H1 (cell line): Measurements from ENCODE around the gene GREB1L. TPM values are rescaled to one million over a fixed set of nuclear protein-coding genes. Genes with fewer than 3 reads are reported as not detected.

Source experiments
- CTCF ChIA-PET: fragments of 300-600 bp; sonication (Branson Sonifier 250); formaldehyde crosslinking; loops from one replicate; lab custom pipeline; 2021; ENCODE audit not compliant: partially characterized antibody; lab: Charles Lee
- POLR2A ChIA-PET: fragments of 300-600 bp; sonication (Branson Sonifier 250); formaldehyde crosslinking; loops from one replicate; lab custom pipeline; 2021; ENCODE audit warnings: inconsistent platforms; ENCODE audit not compliant: partially characterized antibody; lab: Charles Lee
- DNase-seq, 2 experiments: peaks; one replicate each; pipeline versions ENCODE4 v3.0.0 to v3.0.0-alpha.2; 2010 to 2022; ENCODE audit warnings: low spot score in 2 of 2, low read depth in 1 of 2, mixed read lengths in 1 of 2
- FAIRE-seq: peaks from 2 replicates; lab custom pipeline; 2011; peaks lifted over from hg19 to GRCh38; lab: Jason Lieb, UNC
- H2AFZ ChIP-seq: 2 replicates; pipeline ENCODE4 v1.8.1; 2012; ENCODE audit warnings: low read length, inconsistent platforms
- H2AK5ac ChIP-seq: 2 replicates; pipeline ENCODE4 v1.6.1; 2013; ENCODE audit warnings: low read depth, low read length
- H2BK120ac ChIP-seq: replicated peaks from 2 replicates; pipeline ENCODE3; 2013; ENCODE audit warnings: low read depth, low read length, inconsistent platforms
- H2BK12ac ChIP-seq: 2 replicates; pipeline ENCODE4 v1.6.1; 2013; ENCODE audit warnings: low read depth, low read length
- H2BK15ac ChIP-seq: 2 replicates; pipeline ENCODE4 v1.6.1; 2013; ENCODE audit warnings: low read length
- H2BK20ac ChIP-seq: 2 replicates; pipeline ENCODE4 v1.6.1; 2013; ENCODE audit warnings: low read length
- H2BK5ac ChIP-seq: 2 replicates; pipeline ENCODE4 v1.6.1; 2013; ENCODE audit warnings: low read depth, low read length
- H3K14ac ChIP-seq: 2 replicates; pipeline ENCODE4 v1.6.1; 2013; ENCODE audit warnings: inconsistent platforms; ENCODE audit not compliant: insufficient read length
- H3K18ac ChIP-seq: 2 replicates; pipeline ENCODE4 v1.6.1; 2013; ENCODE audit warnings: low read length; ENCODE audit errors: extremely low read depth
- H3K23ac ChIP-seq: 2 replicates; pipeline ENCODE4 v1.6.1; 2013; ENCODE audit warnings: inconsistent platforms; ENCODE audit not compliant: insufficient read length
- H3K23me2 ChIP-seq: 2 replicates; pipeline ENCODE4 v1.6.1; 2013; ENCODE audit warnings: low read depth, low read length
- H3K27ac ChIP-seq: 2 replicates; pipeline ENCODE4 v1.6.1; 2011; ENCODE audit warnings: low read depth, low read length, inconsistent platforms
- H3K27me3 ChIP-seq, 4 experiments: replicated peaks in 1 of 4; 1 replicate in 1 of 4; 2 replicates in 3 of 4; pipeline versions ENCODE4 v1.6.1 to v1.8.1; 2011 to 2013; ENCODE audit warnings: low read length in 3 of 4, mild to moderate bottlenecking in 3 of 4, inconsistent platforms in 2 of 4, mixed read lengths in 2 of 4, moderate library complexity in 1 of 4; ENCODE audit not compliant: control insufficient read depth in 3 of 4, insufficient read depth in 3 of 4; ENCODE audit errors: extremely low read depth in 1 of 4
- H3K36me3 ChIP-seq, 4 experiments: 2 replicates each; pipeline versions ENCODE4 v1.6.1 to v1.8.1; 2011 to 2013; ENCODE audit warnings: mild to moderate bottlenecking in 4 of 4, low read length in 3 of 4, moderate library complexity in 2 of 4, control low read depth in 1 of 4, inconsistent platforms in 1 of 4; ENCODE audit not compliant: insufficient read depth in 4 of 4, control insufficient read depth in 2 of 4
- H3K4ac ChIP-seq: replicated peaks from 2 replicates; pipeline ENCODE3; 2013; ENCODE audit warnings: low read length, low read depth, mixed read lengths, inconsistent platforms; ENCODE audit not compliant: insufficient read length
- H3K4me1 ChIP-seq, 4 experiments: replicated peaks in 1 of 4; 1 replicate in 1 of 4; 2 replicates in 3 of 4; pipeline versions ENCODE4 v1.6.1 to v1.8.1; 2011 to 2013; ENCODE audit warnings: low read length in 3 of 4, inconsistent platforms in 2 of 4, mixed read lengths in 1 of 4; ENCODE audit not compliant: insufficient read depth in 4 of 4, control insufficient read depth in 3 of 4
- H3K4me2 ChIP-seq, 2 experiments: 2 replicates each; pipeline versions ENCODE4 v1.6.1 to v1.8.1; 2011 to 2013; ENCODE audit warnings: low read depth in 2 of 2, low read length in 2 of 2, control low read depth in 1 of 2, inconsistent platforms in 1 of 2, mild to moderate bottlenecking in 1 of 2; ENCODE audit not compliant: insufficient read depth in 1 of 2
- H3K4me3 ChIP-seq, 4 experiments: fragments of 200-600, 300-600 bp in 1 of 4; sonication (generic), shearing (Covaris generic), sonication (Bioruptor Twin) in 1 of 4; 2 replicates each; pipeline versions ENCODE4 v1.5.1 to v1.8.1; 2011 to 2016; ENCODE audit warnings: low read length in 4 of 4, low read depth in 3 of 4, control low read depth in 2 of 4, inconsistent platforms in 2 of 4, mild to moderate bottlenecking in 2 of 4, mixed read lengths in 1 of 4, moderate library complexity in 1 of 4; ENCODE audit not compliant: insufficient read depth in 2 of 4; ENCODE audit errors: extremely low read depth in 1 of 4
- H3K56ac ChIP-seq: replicated peaks from 2 replicates; pipeline ENCODE3; 2013; ENCODE audit warnings: low read depth, mild to moderate bottlenecking, mixed read lengths, low read length, inconsistent platforms; ENCODE audit not compliant: insufficient read length
- H3K79me1 ChIP-seq: 2 replicates; pipeline ENCODE4 v1.6.1; 2013; ENCODE audit warnings: low read depth, low read length, control low read depth
- H3K79me2 ChIP-seq, 2 experiments: 2 replicates each; pipeline versions ENCODE4 v1.6.1 to v1.8.1; 2012 to 2013; ENCODE audit warnings: low read length in 2 of 2, mild to moderate bottlenecking in 2 of 2, inconsistent platforms in 1 of 2; ENCODE audit not compliant: insufficient read depth in 2 of 2, control insufficient read depth in 1 of 2
- H3K9ac ChIP-seq, 4 experiments: replicated peaks in 1 of 4; 1 replicate in 1 of 4; 2 replicates in 3 of 4; pipeline versions ENCODE4 v1.6.1 to v1.8.1; 2011 to 2013; ENCODE audit warnings: low read depth in 3 of 4, low read length in 3 of 4, control low read depth in 2 of 4, mild to moderate bottlenecking in 2 of 4, moderate library complexity in 2 of 4, inconsistent platforms in 1 of 4; ENCODE audit errors: extremely low read depth in 1 of 4
- H3K9me3 ChIP-seq, 2 experiments: 2 replicates each; pipeline versions ENCODE4 v1.6.1 to v1.8.1; 2012 to 2013; ENCODE audit warnings: mild to moderate bottlenecking in 2 of 2, moderate library complexity in 2 of 2, control low read depth in 1 of 2, inconsistent platforms in 1 of 2, low read depth in 1 of 2, low read length in 1 of 2, mixed read lengths in 1 of 2; ENCODE audit not compliant: insufficient read depth in 2 of 2
- H4K20me1 ChIP-seq, 2 experiments: replicated peaks in 1 of 2; 2 replicates each; pipeline versions ENCODE3 to v1.8.1; 2011 to 2013; ENCODE audit warnings: inconsistent platforms in 2 of 2, low read length in 2 of 2, mild to moderate bottlenecking in 1 of 2; ENCODE audit not compliant: insufficient read depth in 2 of 2, control insufficient read depth in 1 of 2
- H4K5ac ChIP-seq: 2 replicates; pipeline ENCODE4 v1.6.1; 2013; ENCODE audit warnings: low read length, low read depth, mixed read lengths, inconsistent platforms; ENCODE audit not compliant: insufficient read length
- H4K8ac ChIP-seq: 2 replicates; pipeline ENCODE4 v1.8.0; 2013; ENCODE audit warnings: mild to moderate bottlenecking, moderate library complexity, low read length, inconsistent platforms; ENCODE audit not compliant: insufficient read depth; ENCODE audit errors: extremely low read depth
- H4K91ac ChIP-seq: replicated peaks from 2 replicates; pipeline ENCODE3; 2013; ENCODE audit warnings: low read length, mixed read lengths, inconsistent platforms; ENCODE audit not compliant: insufficient read length
- WGBS, 2 experiments: shearing (Covaris generic) in 1 of 2; methylation state at CpG; one replicate each; pipeline versions ENCODE4 v1.1.6 to v1.1.7; 2013 to 2015; ENCODE audit warnings: low lambda C conversion rate in 2 of 2, mixed read lengths in 2 of 2, inconsistent platforms in 1 of 2, low coverage in 1 of 2, missing lambda C conversion rate in 1 of 2; ENCODE audit not compliant: insufficient replicate concordance in 2 of 2, insufficient coverage in 1 of 2, insufficient read length in 1 of 2; ENCODE audit errors: extremely low coverage in 1 of 2, missing lambda C conversion rate in 1 of 2; 5-methylcytosine and 5-hydroxymethylcytosine counted together
- polyA plus RNA-seq, 7 experiments: library from polyadenylated mRNA; depleted of rRNA in 3 of 7; stranded (reverse) in 5 of 7; unstranded in 2 of 7; fragments of >200 nt in 5 of 7; fragments of 200-250 nt in 2 of 7; gene quantifications; 1 replicate in 5 of 7; 2 replicates in 1 of 7; 4 replicates in 1 of 7; pipeline versions ENCODE4 v1.2.1 to v1.2.3, GENCODE V29; 2011 to 2013; ENCODE audit warnings: missing spikeins in 2 of 7, mixed read lengths in 2 of 7
- total RNA-seq: library from RNA; stranded (reverse); fragmentation: NEBNext Ultra II Directional; extraction: Animal tissue kit (Norgen Biotek cat#: 25700); gene quantifications from 2 replicates; pipeline ENCODE4 v1.2.1, GENCODE V29; 2021

GREB1L gene
- total and polyA plus RNA-seq, 2 of the 8 experiments (the other 6 are each of a cell fraction or from before 2014, with no cell fraction given), result 0.34 to 1.6 TPM

DNA sequence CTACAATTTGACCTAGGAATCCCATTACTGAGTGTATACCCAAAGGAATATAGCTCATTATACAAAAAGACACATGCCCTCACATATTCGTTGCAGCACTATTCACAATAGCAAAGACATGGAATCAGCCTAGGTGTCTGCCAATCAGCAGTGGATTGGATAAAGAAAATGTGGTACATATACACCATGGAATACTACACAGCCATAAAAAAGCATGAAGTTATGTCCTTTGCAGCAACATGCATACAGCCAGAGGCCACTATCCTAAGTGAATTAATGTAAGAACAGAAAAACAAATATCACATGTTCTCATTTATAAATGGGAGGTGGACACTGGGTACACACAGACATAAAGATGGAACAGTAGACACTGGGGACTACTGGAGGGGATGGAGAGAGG is 54.0 kb downstream of the GREB1L start:
- H4K20me1 ChIP-seq, result no peaks in the 10 kb centered on the region
- H2BK120ac ChIP-seq, result no peak overlapping the region
- H2AFZ ChIP-seq, result no peak overlapping the region
- H3K9me3 ChIP-seq, result no peaks in the 10 kb centered on the region
- H2BK20ac ChIP-seq, result no peak overlapping the region
- H4K91ac ChIP-seq, result no peak overlapping the region
- no peak overlapping the region for H3K27ac ChIP-seq
- no peak overlapping the region for H2BK12ac ChIP-seq
- no peak overlapping the region for H3K4me3 ChIP-seq
- H3K23ac ChIP-seq, result no peak overlapping the region
- no peak for DNase-seq
- no peaks in the 10 kb centered on the region for H3K36me3 ChIP-seq
- H3K14ac ChIP-seq, result no peak overlapping the region
- no peaks in the 10 kb centered on the region for H3K27me3 ChIP-seq
- no peaks in the 10 kb centered on the region; the same call in 1 of the 2 replicates for H3K23me2 ChIP-seq
- ChIA-PET POLR2A (no interaction called here), CTCF (interaction anchor here (1.6 kb wide), 1 partner anchor 11 kb away, joined by 3 read pairs; no protein-coding TSS in a partner anchor)
- no peak overlapping the region for H2BK5ac ChIP-seq
- no peaks in the 10 kb centered on the region for H3K79me1 ChIP-seq
- WGBS, 2 experiments, result 87% methylated on average over 1 of the region's 1 CpG; no CpG with 5 or more reads in 1 of the 2 experiments
- H3K4me1 ChIP-seq, result peaks cover 0 to 6% (median 3%) of the 10 kb centered on the region in 4 experiments; a peak in 4 of 7 replicates
- no peak overlapping the region for H4K8ac ChIP-seq
- no peak overlapping the region for H3K4me2 ChIP-seq
- FAIRE-seq, result no peak
- H3K4ac ChIP-seq, result no peak overlapping the region
- H2BK15ac ChIP-seq, result no peak overlapping the region
- H3K9ac ChIP-seq, result no peak overlapping the region
- no peak overlapping the region for H3K18ac ChIP-seq
- H3K56ac ChIP-seq, result no peak overlapping the region
- no peak overlapping the region for H2AK5ac ChIP-seq
- no peaks in the 10 kb centered on the region; a peak in 1 of 4 replicates for H3K79me2 ChIP-seq
- no peak overlapping the region for H4K5ac ChIP-seq
